Naive thymus-derived CD8-positive, alpha-beta T cell (primary cell): ENCODE measurements around the gene DLG1. TPM values are rescaled to one million over a fixed set of nuclear protein-coding genes. Genes with fewer than 3 reads are reported as not detected.
A peak's percentile ranks its signal among the peaks of the same experiment; 100 is the strongest.

Experiments
- ATAC-seq, 2 donors: fragments of 150-1000 bp; cut with Tn5 transposase in 1 of 2; sonication (Bioruptor Pico), chemical (Tn5 transposase) in 1 of 2; 1 replicate in 1 of 2; 2 replicates in 1 of 2; pipeline ENCODE4 v1.10.0; 2021; ENCODE audit warnings: mild to moderate bottlenecking in 2 of 2, moderate library complexity in 2 of 2
- POLR2A ChIA-PET: fragments of 350-600 bp; sonication (Branson Sonifier 250); formaldehyde crosslinking; loops from one replicate; lab custom pipeline; 2021; ENCODE audit warnings: antibody characterized with exemption; lab: Charles Lee
- DNase-seq, 10 donors: peaks; one replicate each; pipeline versions ENCODE4 v3.0.0 to v3.0.0-alpha.2; 2020 to 2022
- H3K27ac Mint-ChIP-seq, 10 donors: one replicate each; pipeline ENCODE4 v1.8.0; 2020 to 2022; ENCODE audit warnings: mild to moderate bottlenecking in 10 of 10, mixed read lengths in 10 of 10, moderate library complexity in 4 of 10, inconsistent platforms in 1 of 10
- H3K27me3 Mint-ChIP-seq, 5 donors: one replicate each; pipeline ENCODE4 v1.8.0; 2021 to 2022; ENCODE audit warnings: mixed read lengths in 5 of 5
- H3K36me3 Mint-ChIP-seq, 3 donors: one replicate each; pipeline ENCODE4 v1.8.0; 2020 to 2022; ENCODE audit warnings: mixed read lengths in 3 of 3, mild to moderate bottlenecking in 2 of 3, inconsistent platforms in 1 of 3
- H3K4me1 Mint-ChIP-seq, 4 donors: one replicate each; pipeline ENCODE4 v1.8.0; 2021 to 2022; ENCODE audit warnings: mixed read lengths in 4 of 4
- H3K4me3 Mint-ChIP-seq, 10 donors: one replicate each; pipeline ENCODE4 v1.8.0; 2020 to 2022; ENCODE audit warnings: mild to moderate bottlenecking in 10 of 10, mixed read lengths in 10 of 10, moderate library complexity in 6 of 10, inconsistent platforms in 1 of 10
- H3K9me3 Mint-ChIP-seq, 9 donors: one replicate each; pipeline ENCODE4 v1.8.0; 2020 to 2022; ENCODE audit warnings: mixed read lengths in 9 of 9, mild to moderate bottlenecking in 3 of 9, inconsistent platforms in 1 of 9, moderate library complexity in 1 of 9
- microRNA-seq: library from miRNA; unstranded; fragments of <30 nt; microRNA quantifications from one replicate; pipeline ENCODE4 v1.2.0, GENCODE V29; 2022; ENCODE audit warnings: borderline microRNAs expressed
- polyA plus RNA-seq, 3 donors: library from polyadenylated mRNA; unstranded; fragments of 300-500 nt; fragmentation: Illumina TruSeq; gene quantifications; one replicate each; pipeline ENCODE4 v1.2.3, GENCODE V29; 2021
- total RNA-seq, 8 experiments: library from RNA in 2 of 8; stranded (reverse) in 2 of 8; gene quantifications; one replicate each; pipeline ENCODE4 v1.2.3 and lab custom pipeline; 2021 to 2026

The DLG1 gene
- total and polyA plus RNA-seq, 5 experiments from 2014 or later = 23.5 to 87.1 (median 28.5) TPM

- Mint-ChIP-seq H3K27me3 (no peaks in the 10 kb centered on the region), H3K27ac (no peak overlapping the region), H3K4me1 (peaks cover 4 to 11% (median 7%) of the 10 kb centered on the region in 4 donors), H3K9me3 (no peaks in the 10 kb centered on the region), H3K36me3 (no peaks in the 10 kb centered on the region), H3K4me3 (peak overlapping the region in 1 of 10 donors; percentile 0)
- DNase-seq (no peak), ATAC-seq (no peak)
- POLR2A ChIA-PET = no interaction called here
Observed at GRCh38 chr3:196998966-196999760, 299.2 kb downstream of the DLG1 start.

- Mint-ChIP-seq H3K27me3 (no peaks in the 10 kb centered on the region), H3K9me3 (no peaks in the 10 kb centered on the region)
Observed at GRCh38 chr3:196997311-196997710, 301.1 kb downstream of the DLG1 start.

GRCh38 chr3:196996454-196997265, 301.8 kb downstream of the DLG1 start:
- H3K4me3 Mint-ChIP-seq = no peak overlapping the region
- DNase-seq (no peak), ATAC-seq (no peak)
- no peaks in the 10 kb centered on the region for H3K9me3 Mint-ChIP-seq
- no peak overlapping the region for H3K27ac Mint-ChIP-seq
- H3K36me3 Mint-ChIP-seq = no peaks in the 10 kb centered on the region
- POLR2A ChIA-PET = no interaction called here
- no peaks in the 10 kb centered on the region for H3K27me3 Mint-ChIP-seq
- H3K4me1 Mint-ChIP-seq = peaks cover under 1 to 5% (median 2%) of the 10 kb centered on the region in 4 donors

More at GRCh38 chr3:196997311-196997710, 301.1 kb downstream of the DLG1 start:
- DNase-seq = no peak
- H3K27ac Mint-ChIP-seq = no peak overlapping the region
- POLR2A ChIA-PET = no interaction called here
- ATAC-seq = no peak
- H3K36me3 Mint-ChIP-seq = no peaks in the 10 kb centered on the region
- no peak overlapping the region for H3K4me3 Mint-ChIP-seq
- peaks cover 2 to 7% (median 3%) of the 10 kb centered on the region in 4 donors for H3K4me1 Mint-ChIP-seq

GRCh38 chr3:196995646-196996355, 302.6 kb downstream of the DLG1 start:
- POLR2A ChIA-PET = no interaction called here
- Mint-ChIP-seq H3K9me3 (no peaks in the 10 kb centered on the region), H3K4me3 (no peak overlapping the region), H3K36me3 (no peaks in the 10 kb centered on the region), H3K4me1 (peaks cover 0 to under 1% (median 0%) of the 10 kb centered on the region in 4 donors), H3K27me3 (no peaks in the 10 kb centered on the region), H3K27ac (peak overlapping the region in 2 of 10 donors; percentile 5 to 17)
- DNase-seq = no peak
- ATAC-seq = no peak

GRCh38 chr3:196995027-196995426, 303.4 kb downstream of the DLG1 start:
- Mint-ChIP-seq H3K36me3 (no peaks in the 10 kb centered on the region), H3K27ac (no peak overlapping the region), H3K27me3 (no peaks in the 10 kb centered on the region), H3K9me3 (no peaks in the 10 kb centered on the region), H3K4me3 (no peak overlapping the region), H3K4me1 (no peaks in the 10 kb centered on the region)
- ATAC-seq = no peak
- POLR2A ChIA-PET = no interaction called here
- DNase-seq = no peak

- Mint-ChIP-seq H3K4me1 (no peaks in the 10 kb centered on the region), H3K27me3 (no peaks in the 10 kb centered on the region), H3K27ac (peak overlapping the region in 1 of 10 donors; percentile 7), H3K36me3 (no peaks in the 10 kb centered on the region), H3K9me3 (no peaks in the 10 kb centered on the region), H3K4me3 (no peak overlapping the region)
- ATAC-seq = no peak
- no peak for DNase-seq
- POLR2A ChIA-PET = interaction anchor here (0.5 kb wide), 1 partner anchor 134 kb away, joined by 9 read pairs; no protein-coding TSS in a partner anchor
Observed at GRCh38 chr3:196994056-196994455, 304.4 kb downstream of the DLG1 start.

Small RNA genes lying within 50 kb of the gene (microRNA-seq; reads per million reads assigned to microRNA genes)
- gene MIR4797 = not detected
